Neural cell (in vitro differentiated cells): Measurements from ENCODE around the gene PRKAR1B. TPM values are rescaled to one million over a fixed set of nuclear protein-coding genes. Genes with fewer than 3 reads are reported as not detected.

ENCODE experiments used
- H2AFZ ChIP-seq: fragments of 200-600, 300-800 bp; sonication (generic), shearing (Covaris generic); 2 replicates; pipeline ENCODE4 v1.6.0; 2014; ENCODE audit warnings: low read depth, mild to moderate bottlenecking, antibody characterized with exemption, low read length, moderate library complexity
- H3F3A ChIP-seq: fragments of 200-600 bp; shearing (Covaris generic); 2 replicates; pipeline ENCODE4 v1.6.1; 2016; ENCODE audit warnings: mild to moderate bottlenecking, moderate library complexity, mixed read lengths, antibody characterized with exemption, low read length; ENCODE audit not compliant: insufficient read depth, poor library complexity, severe bottlenecking
- H3K27ac ChIP-seq: fragments of 200-600, 300-800 bp; sonication (generic), shearing (Covaris generic); 2 replicates; pipeline ENCODE4 v1.5.1; 2014; ENCODE audit warnings: mild to moderate bottlenecking, low read length, moderate library complexity
- H3K27me3 ChIP-seq: fragments of 300-800, 200-600 bp; sonication (generic), shearing (Covaris generic); 2 replicates; pipeline ENCODE4 v1.6.0; 2014; ENCODE audit warnings: mild to moderate bottlenecking, low read depth, low read length, moderate library complexity; ENCODE audit not compliant: insufficient read depth
- H3K36me3 ChIP-seq: fragments of 300-800, 200-600 bp; sonication (generic), shearing (Covaris generic); 2 replicates; pipeline ENCODE4 v1.5.1; 2014; ENCODE audit warnings: mild to moderate bottlenecking, antibody characterized with exemption, low read length, moderate library complexity; ENCODE audit not compliant: insufficient read depth
- H3K4me2 ChIP-seq: fragments of 300-800, 200-600 bp; sonication (generic), shearing (Covaris generic); 2 replicates; pipeline ENCODE4 v1.6.0; 2014; ENCODE audit warnings: mild to moderate bottlenecking, low read length
- H3K4me3 ChIP-seq: fragments of 300-800, 200-600 bp; sonication (generic), shearing (Covaris generic); 2 replicates; pipeline ENCODE4 v1.5.1; 2014; ENCODE audit warnings: mild to moderate bottlenecking, low read length, moderate library complexity
- H3K79me2 ChIP-seq: fragments of 200-600 bp; shearing (Covaris generic); replicated peaks from 2 replicates; pipeline ENCODE4 v1.6.0; 2014; ENCODE audit warnings: mild to moderate bottlenecking, low read length, moderate library complexity; ENCODE audit not compliant: insufficient read depth
- H3K9ac ChIP-seq: fragments of 300-800, 200-600 bp; sonication (generic), shearing (Covaris generic); 2 replicates; pipeline ENCODE4 v1.6.1; 2016; ENCODE audit warnings: mild to moderate bottlenecking, low read length, mixed read lengths
- H3K9me2 ChIP-seq: fragments of 200-600 bp; shearing (Covaris generic); 2 replicates; pipeline ENCODE4 v1.6.1; 2016; ENCODE audit warnings: mild to moderate bottlenecking, low read length, mixed read lengths; ENCODE audit not compliant: insufficient read depth
- H3K9me3 ChIP-seq: fragments of 200-600, 300-800 bp; sonication (generic), shearing (Covaris generic); 2 replicates; pipeline ENCODE4 v1.6.1; 2016; ENCODE audit warnings: mild to moderate bottlenecking, mixed run types, low read length, moderate library complexity, mixed read lengths
- H4K20me1 ChIP-seq: fragments of 200-600 bp; shearing (Covaris generic); 2 replicates; pipeline ENCODE4 v1.6.1; 2016; ENCODE audit warnings: mild to moderate bottlenecking, mixed run types; ENCODE audit not compliant: insufficient read depth
- CTCF ChIP-seq: fragments of 450-650 bp; IDR thresholded peaks from 2 replicates; pipeline ENCODE4 v1.5.1; 2014; ENCODE audit warnings: antibody characterized with exemption, mild to moderate bottlenecking, moderate library complexity; ENCODE audit not compliant: poor library complexity, severe bottlenecking
- EP300 ChIP-seq: fragments of 450-650 bp; conservative IDR thresholded peaks from 2 replicates; pipeline ENCODE4 v1.6.1; 2014; ENCODE audit warnings: antibody characterized with exemption, mild to moderate bottlenecking, moderate library complexity; ENCODE audit not compliant: poor library complexity, severe bottlenecking
- EZH2 ChIP-seq: fragments of 200-600, 300-800 bp; shearing (Covaris generic), sonication (generic); IDR thresholded peaks from 2 replicates; pipeline ENCODE4 v1.6.1; 2014; ENCODE audit warnings: antibody characterized with exemption, low read length, borderline replicate concordance, mild to moderate bottlenecking; ENCODE audit not compliant: insufficient read depth, poor library complexity, severe bottlenecking
- MXI1 ChIP-seq: fragments of 450-650 bp; conservative IDR thresholded peaks from 2 replicates; pipeline ENCODE4 v1.6.1; 2014; ENCODE audit warnings: antibody characterized with exemption, mild to moderate bottlenecking; ENCODE audit not compliant: poor library complexity, severe bottlenecking
- POLR2AphosphoS5 ChIP-seq: IDR thresholded peaks from 2 replicates; pipeline ENCODE4 v1.6.1; 2012
- RAD21 ChIP-seq: fragments of 450-650 bp; conservative IDR thresholded peaks from 2 replicates; pipeline ENCODE4 v1.6.1; 2014; ENCODE audit warnings: antibody characterized with exemption, mild to moderate bottlenecking, moderate library complexity
- REST ChIP-seq: IDR thresholded peaks from 2 replicates; pipeline ENCODE4 v1.6.1; 2012; ENCODE audit warnings: borderline replicate concordance
- SMC3 ChIP-seq: fragments of 450-650 bp; conservative IDR thresholded peaks from 2 replicates; pipeline ENCODE4 v1.6.1; 2014; ENCODE audit warnings: antibody characterized with exemption, mild to moderate bottlenecking, moderate library complexity; ENCODE audit not compliant: poor library complexity
- TAF1 ChIP-seq: IDR thresholded peaks from 2 replicates; pipeline ENCODE4 v1.6.1; 2012; ENCODE audit warnings: low read depth
- polyA plus RNA-seq: library from polyadenylated mRNA; depleted of rRNA; stranded (reverse); fragments of >200 nt; gene quantifications from 2 replicates; pipeline ENCODE4 v1.2.3, GENCODE V29; 2014

PRKAR1B gene
- polyA plus RNA-seq, 1 donor from 2014 or later, result 38.6 TPM

GRCh38 chr7:713139-713457 lies 14.0 kb downstream of the PRKAR1B start:
- H3F3A ChIP-seq, result no peaks in the 10 kb centered on the region
- no peaks in the 10 kb centered on the region for H3K27me3 ChIP-seq
- H3K36me3 ChIP-seq, result no peaks in the 10 kb centered on the region
- no peak overlapping the region for H3K4me2 ChIP-seq
- no peak overlapping the region for H2AFZ ChIP-seq
- H3K79me2 ChIP-seq, result no peaks in the 10 kb centered on the region
- no peaks in the 10 kb centered on the region for H3K9me3 ChIP-seq
- H3K9ac ChIP-seq, result peak overlapping the region; percentile 49
- H4K20me1 ChIP-seq, result no peaks in the 10 kb centered on the region
- H3K4me3 ChIP-seq, result no peak overlapping the region
- no peaks in the 10 kb centered on the region for H3K9me2 ChIP-seq
- no peak for TF ChIP-seq TAF1
- TF ChIP-seq SMC3, result no peak
- no peak for TF ChIP-seq POLR2AphosphoS5
- TF ChIP-seq EP300, result no peak
- no peak for TF ChIP-seq REST
- no peak for TF ChIP-seq MXI1
- TF ChIP-seq EZH2, result no peak
- TF ChIP-seq RAD21, result no peak
- no peak for TF ChIP-seq CTCF
- H3K27ac ChIP-seq, result no peak overlapping the region

- Histone ChIP-seq H4K20me1 (no peaks in the 10 kb centered on the region), H2AFZ (no peak overlapping the region), H3K36me3 (no peaks in the 10 kb centered on the region), H3K9me3 (no peaks in the 10 kb centered on the region), H3K9me2 (no peaks in the 10 kb centered on the region), H3K27ac (no peak overlapping the region), H3K27me3 (no peaks in the 10 kb centered on the region), H3F3A (no peaks in the 10 kb centered on the region), H3K9ac (peak overlapping the region; percentile 63), H3K79me2 (no peaks in the 10 kb centered on the region), H3K4me3 (peak overlapping the region; percentile 60), H3K4me2 (no peak overlapping the region)
- TF ChIP-seq CTCF (no peak), RAD21 (no peak), EP300 (no peak), SMC3 (no peak), REST (no peak), EZH2 (no peak)
Measured at GRCh38 chr7:712381-713138, 14.5 kb downstream of the PRKAR1B start.
